ENCODE results near the gene TSPAN9. TPM values are rescaled to one million over a fixed set of nuclear protein-coding genes. Genes with fewer than 3 reads are reported as not detected.

The TSPAN9 gene
- total RNA-seq, 2 experiments from 2014 or later: 0.87 to 1.2 TPM

DNA sequence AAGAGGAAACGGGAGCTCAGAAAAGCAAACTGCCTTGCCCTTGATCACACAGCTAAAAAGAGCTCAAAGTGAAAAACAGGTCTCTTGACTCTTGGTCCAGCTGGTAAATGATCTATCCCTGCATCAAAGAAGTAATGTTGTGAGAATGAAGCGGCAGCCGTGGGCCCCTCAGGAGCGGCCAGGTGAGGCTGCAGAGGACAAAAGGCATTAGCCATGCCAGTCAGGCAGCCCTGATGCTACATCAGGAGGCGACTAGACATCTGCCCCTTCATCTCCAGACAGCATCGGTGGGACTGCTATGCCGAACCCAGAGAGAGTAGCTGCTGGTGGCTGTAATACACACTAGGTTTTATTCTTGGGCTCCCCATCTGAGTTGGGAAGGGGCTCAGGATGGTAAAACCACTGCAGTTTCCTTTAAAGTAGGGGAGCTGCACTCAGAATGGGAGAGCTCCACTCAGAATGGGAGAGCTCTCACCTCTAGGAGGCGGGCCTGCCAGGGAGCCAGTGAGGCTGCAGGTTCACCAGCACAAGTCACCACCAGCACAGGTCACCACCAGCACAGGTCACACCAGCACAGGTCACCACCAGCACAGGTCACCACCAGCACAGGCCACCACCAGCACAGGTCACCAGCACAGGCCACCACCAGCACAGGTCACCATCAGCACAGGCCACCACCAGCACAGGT, 120.1 kb downstream of the TSPAN9 start:
- H3K27ac Mint-ChIP-seq: no peak overlapping the region
- H3K36me3 Mint-ChIP-seq: no peaks in the 10 kb centered on the region
- POLR2A ChIA-PET: no interaction called here
- intact Hi-C loops (cut with micrococcal nuclease): no loop called here
- H3K4me3 Mint-ChIP-seq: no peak overlapping the region
- DNase-seq: no peak
- peaks cover 9% of the 10 kb centered on the region for H3K4me1 Mint-ChIP-seq (ENCODE audit: low read depth)
- H3K27me3 Mint-ChIP-seq: peaks cover 43% of the 10 kb centered on the region
- H3K9me3 Mint-ChIP-seq: no peaks in the 10 kb centered on the region
- CTCF ChIA-PET: interaction anchor here (0.6 to 0.7 kb wide), 2 partner anchors 8 to 390 kb away, joined by 3 read pairs; no protein-coding TSS in a partner anchor

DNA sequence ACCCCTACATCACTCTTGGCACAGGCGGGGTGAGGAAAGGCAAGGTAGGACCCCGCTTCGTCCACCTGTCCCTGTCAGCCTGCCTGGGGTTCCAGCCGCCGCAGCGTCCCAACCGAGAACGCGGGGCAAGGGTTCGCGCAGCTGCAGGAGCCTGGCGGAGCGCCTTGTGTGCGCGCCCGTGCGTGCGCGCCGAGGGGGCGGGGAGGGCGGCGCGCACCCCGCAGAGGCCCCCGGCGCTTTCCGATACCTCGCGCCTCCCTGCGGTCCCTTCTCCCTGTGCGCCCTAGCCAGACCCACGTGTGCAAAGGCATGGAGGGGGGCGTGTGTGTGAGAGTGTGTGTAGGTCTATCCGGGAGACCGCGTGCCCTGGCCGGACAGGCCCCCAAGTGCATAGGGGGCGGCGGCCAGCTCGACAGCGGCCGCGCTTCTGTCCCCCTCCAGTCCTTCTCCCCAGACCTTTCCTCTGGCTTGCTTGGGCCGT, 122.4 kb downstream of the TSPAN9 start:
- Mint-ChIP-seq H3K27ac (no peak overlapping the region), H3K27me3 (peaks cover 52% of the 10 kb centered on the region), H3K4me3 (peak overlapping the region; percentile 28), H3K4me1 (ENCODE audit: low read depth) (peaks cover 9% of the 10 kb centered on the region), H3K36me3 (no peaks in the 10 kb centered on the region), H3K9me3 (no peaks in the 10 kb centered on the region)
- intact Hi-C loops (cut with micrococcal nuclease): no loop called here
- DNase-seq: no peak
- ChIA-PET CTCF (interaction anchor here (1.0 kb wide), 1 partner anchor 126 kb away, joined by 3 read pairs; no protein-coding TSS in a partner anchor), POLR2A (no interaction called here)

DNA sequence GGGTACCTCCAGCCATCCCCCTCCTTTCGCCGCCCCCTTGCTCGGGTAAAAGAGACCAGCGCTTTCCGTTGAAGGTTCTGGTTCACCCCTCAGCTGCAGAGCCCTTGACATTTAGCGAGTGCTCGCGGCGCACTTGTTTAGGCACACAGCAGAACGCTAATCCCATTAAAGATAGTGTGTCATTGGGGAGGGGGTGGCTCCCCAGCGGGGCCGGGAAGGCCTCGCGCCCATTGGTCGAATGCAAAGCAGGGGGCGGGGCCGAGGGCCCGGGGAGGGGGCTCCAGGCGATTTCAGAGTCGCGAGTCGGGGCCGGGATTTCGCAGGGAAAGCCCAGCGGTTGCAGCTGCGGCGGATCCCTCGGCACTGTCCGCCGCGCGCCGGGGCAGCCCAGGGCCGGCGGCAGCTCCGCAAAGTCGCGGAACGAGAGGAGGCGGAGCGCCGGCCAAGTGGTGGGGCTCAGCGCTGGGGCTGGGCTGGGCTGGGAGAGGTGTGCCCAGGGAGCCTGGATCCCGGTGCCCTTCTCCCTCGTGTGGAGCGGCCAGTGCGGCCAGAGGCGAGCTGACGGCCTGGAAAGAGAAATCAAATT, 122.9 kb downstream of the TSPAN9 start:
- no peak for DNase-seq
- H3K9me3 Mint-ChIP-seq: no peaks in the 10 kb centered on the region
- H3K4me3 Mint-ChIP-seq: peak overlapping the region; percentile 28
- no peaks in the 10 kb centered on the region for H3K36me3 Mint-ChIP-seq
- H3K4me1 Mint-ChIP-seq (ENCODE audit: low read depth): peaks cover 9% of the 10 kb centered on the region
- ChIA-PET POLR2A (no interaction called here), CTCF (interaction anchor here (1.0 kb wide), 1 partner anchor 127 kb away, joined by 3 read pairs; no protein-coding TSS in a partner anchor)
- peaks cover 52% of the 10 kb centered on the region for H3K27me3 Mint-ChIP-seq
- intact Hi-C loops (cut with micrococcal nuclease): no loop called here
- no peak overlapping the region for H3K27ac Mint-ChIP-seq

DNA sequence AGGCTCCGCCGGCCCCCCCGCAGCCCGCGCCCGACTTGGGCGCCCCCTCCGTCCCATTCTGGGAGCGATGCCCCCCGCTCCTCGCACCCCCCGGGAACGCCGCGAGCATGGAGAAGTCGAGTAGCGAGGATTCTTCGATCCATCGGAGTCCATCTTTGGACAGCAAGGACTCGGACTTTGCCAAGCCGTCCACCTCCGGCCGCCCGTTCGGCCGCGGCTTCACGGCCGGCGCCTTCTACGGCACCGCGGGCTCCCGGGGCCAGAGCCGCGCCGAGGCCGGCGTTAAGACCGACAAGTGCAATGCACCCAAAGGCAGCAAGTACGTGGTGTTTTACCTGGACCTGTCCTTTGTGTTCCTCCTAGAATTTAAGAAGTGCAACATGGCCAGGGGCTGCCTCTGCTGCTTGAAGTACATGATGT, 123.6 kb downstream of the TSPAN9 start:
- H3K4me1 Mint-ChIP-seq (ENCODE audit: low read depth): peaks cover 9% of the 10 kb centered on the region
- no peaks in the 10 kb centered on the region for H3K36me3 Mint-ChIP-seq
- POLR2A ChIA-PET: no interaction called here
- H3K4me3 Mint-ChIP-seq: no peak overlapping the region
- CTCF ChIA-PET: interaction anchor here (2.8 kb wide), 1 partner anchor 65 kb away, joined by 16 read pairs; no protein-coding TSS in a partner anchor
- no peak overlapping the region for H3K27ac Mint-ChIP-seq
- H3K9me3 Mint-ChIP-seq: no peaks in the 10 kb centered on the region
- peaks cover 50% of the 10 kb centered on the region for H3K27me3 Mint-ChIP-seq
- DNase-seq: no peak
- intact Hi-C loops (cut with micrococcal nuclease): no loop called here

DNA sequence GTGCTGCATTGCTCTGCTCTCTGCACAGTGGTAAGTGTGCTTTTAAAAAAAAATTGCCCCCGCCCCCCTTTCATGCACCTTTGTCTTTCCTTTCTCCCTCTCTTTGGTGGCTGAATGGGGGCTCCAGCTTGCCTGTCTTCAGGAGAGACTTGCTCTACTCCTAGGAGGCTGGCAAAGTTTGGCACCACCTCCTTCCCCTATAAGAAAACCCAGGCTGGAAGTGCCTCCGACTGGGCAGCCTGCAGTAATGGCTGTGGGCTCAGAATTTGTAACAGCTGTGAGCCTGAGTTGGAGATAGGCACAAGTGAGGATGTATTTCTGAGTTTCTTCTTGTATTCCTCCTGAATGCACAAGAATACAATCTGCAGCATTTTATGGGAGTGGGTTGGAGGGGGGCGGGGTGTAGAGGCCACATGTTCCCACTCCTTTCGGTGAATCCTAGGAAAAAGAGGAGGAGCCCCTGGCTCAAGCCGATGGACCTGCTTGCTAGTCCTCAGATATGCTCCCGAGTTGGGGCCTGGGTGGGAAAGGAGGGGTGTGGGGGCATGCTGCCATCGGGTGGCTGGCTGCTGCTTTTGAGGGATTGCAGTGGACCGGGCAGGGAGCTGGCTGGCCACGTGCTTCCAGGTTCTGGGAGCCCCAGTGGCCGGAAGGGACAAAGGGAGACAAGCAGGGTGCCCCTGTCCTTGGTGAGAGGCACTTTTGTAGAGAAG, 124.3 kb downstream of the TSPAN9 start:
- ChIA-PET CTCF (interaction anchor here (1.0 to 2.8 kb wide), 8 partner anchors 9 to 215 kb away, joined by 3 to 16 read pairs (median 6); no protein-coding TSS in a partner anchor), POLR2A (no interaction called here)
- Mint-ChIP-seq H3K27me3 (peaks cover 43% of the 10 kb centered on the region), H3K36me3 (no peaks in the 10 kb centered on the region), H3K9me3 (no peaks in the 10 kb centered on the region), H3K4me1 (ENCODE audit: low read depth) (peaks cover 9% of the 10 kb centered on the region), H3K27ac (no peak overlapping the region), H3K4me3 (no peak overlapping the region)
- intact Hi-C loops (cut with micrococcal nuclease): no loop called here
- no peak for DNase-seq

DNA sequence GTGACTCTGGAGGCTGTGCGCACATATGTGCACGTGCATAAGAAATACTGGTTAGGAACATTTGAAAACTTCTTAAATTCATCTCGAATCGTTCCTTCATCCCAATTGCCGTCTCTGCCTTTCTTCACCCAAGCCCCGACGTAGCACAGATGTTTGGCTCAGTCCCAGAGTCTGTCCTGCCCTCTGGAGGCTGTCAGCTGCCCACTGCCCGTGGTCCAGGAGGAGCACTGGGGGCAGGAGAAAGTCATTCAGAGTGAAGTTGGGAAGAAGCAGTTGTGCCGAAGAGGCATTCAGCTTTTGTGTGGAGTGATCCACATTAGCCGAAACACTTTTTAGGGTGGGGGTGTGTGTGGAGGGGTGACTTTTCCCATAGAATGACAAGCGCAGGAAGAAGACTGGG, 124.9 kb downstream of the TSPAN9 start:
- intact Hi-C loops (cut with micrococcal nuclease): no loop called here
- H3K4me1 Mint-ChIP-seq (ENCODE audit: low read depth): peaks cover 9% of the 10 kb centered on the region
- no peak overlapping the region for H3K27ac Mint-ChIP-seq
- no peaks in the 10 kb centered on the region for H3K36me3 Mint-ChIP-seq
- peaks cover 38% of the 10 kb centered on the region for H3K27me3 Mint-ChIP-seq
- CTCF ChIA-PET: interaction anchor here (0.7 to 2.8 kb wide), 12 partner anchors 9 to 216 kb away, joined by 3 to 16 read pairs (median 5); no protein-coding TSS in a partner anchor
- no peak overlapping the region for H3K4me3 Mint-ChIP-seq
- DNase-seq: no peak
- no peaks in the 10 kb centered on the region for H3K9me3 Mint-ChIP-seq
- POLR2A ChIA-PET: no interaction called here

DNA sequence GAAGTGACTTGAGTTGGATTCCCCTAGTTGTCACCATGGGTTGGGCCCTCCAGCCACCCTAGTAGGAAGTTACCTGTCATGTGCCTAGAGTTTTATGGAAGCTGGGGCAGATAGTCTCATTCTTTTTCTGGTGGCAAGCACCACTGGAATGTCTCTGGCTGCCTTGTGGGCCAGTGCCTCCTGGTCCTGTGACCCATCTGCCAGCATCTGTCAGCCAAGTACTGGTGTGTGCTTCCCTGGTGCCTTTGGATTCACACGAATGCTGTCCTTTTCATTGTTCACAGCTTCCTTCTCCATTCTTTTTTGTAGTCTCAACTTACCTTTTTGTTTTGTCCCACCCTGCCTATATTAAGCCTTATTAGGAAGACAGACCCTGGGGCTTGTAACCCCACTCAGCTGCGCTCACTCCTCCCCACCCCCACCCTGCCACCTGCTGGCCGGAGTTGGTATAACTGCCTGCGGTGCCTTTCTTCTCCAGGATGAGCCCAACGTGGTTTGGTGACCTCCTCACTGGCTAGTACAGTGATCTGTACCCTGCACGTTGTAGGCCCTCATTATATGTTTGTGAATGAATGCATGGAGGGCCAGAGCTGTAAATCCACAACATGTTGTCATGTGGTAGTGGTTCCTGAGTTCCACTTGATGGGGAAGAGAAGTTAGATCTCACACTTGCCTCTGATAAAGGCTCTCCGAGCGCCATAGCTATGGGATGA, 125.7 kb downstream of the TSPAN9 start:
- H3K4me3 Mint-ChIP-seq: no peak overlapping the region
- POLR2A ChIA-PET: no interaction called here
- no peak overlapping the region for H3K27ac Mint-ChIP-seq
- H3K36me3 Mint-ChIP-seq: no peaks in the 10 kb centered on the region
- peak; percentile 74 for DNase-seq
- intact Hi-C loops (cut with micrococcal nuclease): loop anchor here (1.0 kb wide), 2 partner anchors 68 to 130 kb away; no protein-coding TSS in a partner anchor
- peaks cover 9% of the 10 kb centered on the region for H3K4me1 Mint-ChIP-seq (ENCODE audit: low read depth)
- peaks cover 34% of the 10 kb centered on the region for H3K27me3 Mint-ChIP-seq
- CTCF ChIA-PET: interaction anchor here (0.6 to 2.8 kb wide), 21 partner anchors 8 to 1705 kb away, joined by 3 to 16 read pairs (median 4); no protein-coding TSS in a partner anchor
- no peaks in the 10 kb centered on the region for H3K9me3 Mint-ChIP-seq

DNA sequence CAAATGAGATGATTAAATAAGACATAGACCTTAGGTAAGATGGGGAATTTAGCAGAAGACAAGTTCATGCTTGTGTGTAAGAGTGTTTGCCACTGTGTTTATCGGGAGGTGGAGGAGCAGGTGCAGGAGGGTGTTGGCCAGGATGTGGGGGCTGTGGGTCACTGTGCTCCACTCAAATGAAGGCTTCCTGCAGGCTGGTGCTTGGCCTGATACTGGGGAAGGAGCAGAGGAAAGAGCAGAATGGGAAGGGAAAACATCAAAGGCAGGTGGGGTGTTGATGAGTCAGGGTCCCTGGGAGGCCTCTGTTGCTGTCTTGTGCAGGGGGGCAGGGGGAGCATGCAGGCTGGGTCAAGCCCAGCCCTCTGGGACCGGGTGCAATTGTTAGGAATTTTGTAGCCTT, 126.5 kb downstream of the TSPAN9 start:
- Mint-ChIP-seq H3K27ac (no peak overlapping the region), H3K9me3 (no peaks in the 10 kb centered on the region), H3K36me3 (no peaks in the 10 kb centered on the region), H3K4me3 (no peak overlapping the region), H3K27me3 (peaks cover 34% of the 10 kb centered on the region), H3K4me1 (ENCODE audit: low read depth) (peaks cover 9% of the 10 kb centered on the region)
- DNase-seq: no peak
- CTCF ChIA-PET: interaction anchor here (0.7 to 2.8 kb wide), 11 partner anchors 9 to 130 kb away, joined by 3 to 16 read pairs (median 6); no protein-coding TSS in a partner anchor
- POLR2A ChIA-PET: no interaction called here
- intact Hi-C loops (cut with micrococcal nuclease): loop anchor here (1.0 kb wide), 2 partner anchors 68 to 130 kb away; no protein-coding TSS in a partner anchor

DNA sequence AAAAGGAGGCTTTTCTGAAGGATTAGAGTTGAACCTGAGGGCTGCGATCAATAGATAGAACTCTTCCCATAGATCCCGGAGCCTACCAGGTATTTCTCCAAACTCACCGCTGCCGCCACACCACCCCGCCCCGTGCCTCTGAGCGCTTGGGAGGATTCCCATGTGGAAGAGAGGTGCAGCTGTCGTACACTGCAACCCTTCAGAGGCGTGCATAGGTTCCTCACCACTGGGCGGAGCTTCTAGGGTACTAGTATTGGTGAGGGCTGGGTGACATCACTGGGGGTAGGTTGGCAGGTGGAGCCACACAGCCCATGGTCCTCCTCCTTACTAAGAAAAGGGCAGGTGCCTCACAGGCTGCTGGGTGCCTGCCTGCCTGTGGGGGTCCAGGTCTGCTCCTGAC, 127.0 kb downstream of the TSPAN9 start:
- H3K9me3 Mint-ChIP-seq: no peaks in the 10 kb centered on the region
- H3K27ac Mint-ChIP-seq: no peak overlapping the region
- no peaks in the 10 kb centered on the region for H3K36me3 Mint-ChIP-seq
- no peak overlapping the region for H3K4me3 Mint-ChIP-seq
- no peak for DNase-seq
- peaks cover 31% of the 10 kb centered on the region for H3K27me3 Mint-ChIP-seq
- intact Hi-C loops (cut with micrococcal nuclease): no loop called here
- H3K4me1 Mint-ChIP-seq (ENCODE audit: low read depth): peaks cover 9% of the 10 kb centered on the region
- ChIA-PET POLR2A (no interaction called here), CTCF (interaction anchor here (1.3 kb wide), 1 partner anchor 71 kb away, joined by 5 read pairs; no protein-coding TSS in a partner anchor)

DNA sequence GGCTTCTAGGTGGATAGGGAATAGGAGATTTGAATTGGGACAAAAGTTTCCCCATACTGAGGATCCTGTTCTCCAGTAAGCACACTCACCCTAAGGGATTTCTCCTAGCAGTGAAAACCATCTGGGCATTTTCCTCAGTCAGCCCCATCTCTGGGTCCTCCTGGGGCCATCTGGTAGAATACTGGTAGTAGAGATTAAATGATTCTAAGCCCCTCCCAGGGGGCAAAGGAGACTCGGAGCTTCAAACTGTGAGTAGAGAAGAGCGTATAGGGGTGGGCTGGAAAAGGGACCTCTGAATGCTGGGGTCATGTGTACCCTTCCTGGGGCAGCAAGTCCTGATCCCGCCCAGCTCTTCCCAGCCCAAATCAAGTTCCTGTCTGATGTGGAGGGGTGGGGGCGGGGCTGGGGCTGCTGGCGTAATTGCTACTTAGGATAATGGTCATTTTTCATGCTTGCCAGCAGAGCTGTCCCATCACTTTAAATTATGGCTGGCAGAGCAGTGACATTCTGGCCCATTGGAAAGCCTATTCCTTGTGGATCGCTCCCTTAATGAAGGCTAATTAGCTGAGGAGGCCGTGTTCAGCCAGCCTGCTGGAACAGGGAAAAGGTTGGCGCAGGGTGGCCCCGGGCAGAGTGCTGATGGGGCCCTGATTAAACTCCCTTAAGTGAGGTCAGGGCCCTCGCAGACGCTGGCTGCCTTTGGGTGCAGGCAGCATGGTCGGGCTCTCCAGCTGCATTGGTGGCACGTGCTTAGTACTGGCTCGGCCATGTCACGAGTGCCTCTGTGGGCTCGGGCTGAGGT, 127.8 kb downstream of the TSPAN9 start:
- intact Hi-C loops (cut with micrococcal nuclease): no loop called here
- no peak overlapping the region for H3K4me3 Mint-ChIP-seq

More for the DNA sequence above, 127.8 kb downstream of the TSPAN9 start:
- no peak for DNase-seq
- CTCF ChIA-PET: interaction anchor here (1.0 to 3.1 kb wide), 4 partner anchors 9 to 71 kb away, joined by 3 to 12 read pairs (median 4); no protein-coding TSS in a partner anchor
- H3K9me3 Mint-ChIP-seq: no peaks in the 10 kb centered on the region
- no peak overlapping the region for H3K27ac Mint-ChIP-seq
- peaks cover 6% of the 10 kb centered on the region for H3K4me1 Mint-ChIP-seq (ENCODE audit: low read depth)
- H3K27me3 Mint-ChIP-seq: peaks cover 26% of the 10 kb centered on the region
- POLR2A ChIA-PET: no interaction called here
- no peaks in the 10 kb centered on the region for H3K36me3 Mint-ChIP-seq
